ENCODE data around the gene GUSB.

- no peak for TF ChIP-seq POLR2A (IDR thresholded peaks at IDR 0.05; ENCODE audit: control extremely low read depth in 1 of 2, low read depth in 2 of 2, low read length in 2 of 2)
- TF ChIP-seq, protein P1, sequence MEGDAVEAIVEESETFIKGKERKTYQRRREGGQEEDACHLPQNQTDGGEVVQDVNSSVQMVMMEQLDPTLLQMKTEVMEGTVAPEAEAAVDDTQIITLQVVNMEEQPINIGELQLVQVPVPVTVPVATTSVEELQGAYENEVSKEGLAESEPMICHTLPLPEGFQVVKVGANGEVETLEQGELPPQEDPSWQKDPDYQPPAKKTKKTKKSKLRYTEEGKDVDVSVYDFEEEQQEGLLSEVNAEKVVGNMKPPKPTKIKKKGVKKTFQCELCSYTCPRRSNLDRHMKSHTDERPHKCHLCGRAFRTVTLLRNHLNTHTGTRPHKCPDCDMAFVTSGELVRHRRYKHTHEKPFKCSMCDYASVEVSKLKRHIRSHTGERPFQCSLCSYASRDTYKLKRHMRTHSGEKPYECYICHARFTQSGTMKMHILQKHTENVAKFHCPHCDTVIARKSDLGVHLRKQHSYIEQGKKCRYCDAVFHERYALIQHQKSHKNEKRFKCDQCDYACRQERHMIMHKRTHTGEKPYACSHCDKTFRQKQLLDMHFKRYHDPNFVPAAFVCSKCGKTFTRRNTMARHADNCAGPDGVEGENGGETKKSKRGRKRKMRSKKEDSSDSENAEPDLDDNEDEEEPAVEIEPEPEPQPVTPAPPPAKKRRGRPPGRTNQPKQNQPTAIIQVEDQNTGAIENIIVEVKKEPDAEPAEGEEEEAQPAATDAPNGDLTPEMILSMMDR (IDR thresholded peaks at IDR 0.05; ENCODE audit: control extremely low read depth in 1 of 3, insufficient read depth in 1 of 3, low read depth in 1 of 3, low read length in 3 of 3), result no peak
- no peak for TF ChIP-seq ZNF274 (IDR thresholded peaks at IDR 0.05; ENCODE audit: borderline replicate concordance, extremely low read depth, low read length)
- no peak for TF ChIP-seq RAD21 (IDR thresholded peaks at IDR 0.05 in 1 of 2, conservative IDR thresholded peaks at IDR 0.05 in 1 of 2; ENCODE audit: low read depth in 2 of 2, low read length in 2 of 2)
- no peak for TF ChIP-seq RFX5 (IDR thresholded peaks at IDR 0.05; ENCODE audit: borderline replicate concordance, low read depth, low read length)
- no peak for TF ChIP-seq CEBPB (IDR thresholded peaks at IDR 0.05; ENCODE audit: low read depth, low read length)
- TF ChIP-seq TCF12 (IDR thresholded peaks at IDR 0.05; ENCODE audit: low read depth, low read length), result no peak
- no peak for TF ChIP-seq MAX (IDR thresholded peaks at IDR 0.05)
- TF ChIP-seq CHD2 (IDR thresholded peaks at IDR 0.05; ENCODE audit: low read length), result no peak
- no peak for TF ChIP-seq FOSL1 (IDR thresholded peaks at IDR 0.05; ENCODE audit: insufficient read depth, low read depth, low read length)
- TF ChIP-seq EZH2 (IDR thresholded peaks at IDR 0.05; ENCODE audit: low read depth, low read length, severe bottlenecking), result no peak
- TF ChIP-seq NRF1 (IDR thresholded peaks at IDR 0.05; ENCODE audit: low read depth, low read length), result no peak
- no peak for TF ChIP-seq POLR2AphosphoS5 (IDR thresholded peaks at IDR 0.05; ENCODE audit: low read depth, low read length)
- no peak for TF ChIP-seq SIN3A (conservative IDR thresholded peaks at IDR 0.05 in 1 of 2, IDR thresholded peaks at IDR 0.05 in 1 of 2; ENCODE audit: low read depth in 1 of 2, low read length in 2 of 2)
Measured at GRCh38 chr7:65988084-65988483, 6.1 kb upstream of the GUSB start.

Measured in H1 (cell line).